ENCODE measurements around the gene CAAP1.

CAAP1 gene

DNA sequence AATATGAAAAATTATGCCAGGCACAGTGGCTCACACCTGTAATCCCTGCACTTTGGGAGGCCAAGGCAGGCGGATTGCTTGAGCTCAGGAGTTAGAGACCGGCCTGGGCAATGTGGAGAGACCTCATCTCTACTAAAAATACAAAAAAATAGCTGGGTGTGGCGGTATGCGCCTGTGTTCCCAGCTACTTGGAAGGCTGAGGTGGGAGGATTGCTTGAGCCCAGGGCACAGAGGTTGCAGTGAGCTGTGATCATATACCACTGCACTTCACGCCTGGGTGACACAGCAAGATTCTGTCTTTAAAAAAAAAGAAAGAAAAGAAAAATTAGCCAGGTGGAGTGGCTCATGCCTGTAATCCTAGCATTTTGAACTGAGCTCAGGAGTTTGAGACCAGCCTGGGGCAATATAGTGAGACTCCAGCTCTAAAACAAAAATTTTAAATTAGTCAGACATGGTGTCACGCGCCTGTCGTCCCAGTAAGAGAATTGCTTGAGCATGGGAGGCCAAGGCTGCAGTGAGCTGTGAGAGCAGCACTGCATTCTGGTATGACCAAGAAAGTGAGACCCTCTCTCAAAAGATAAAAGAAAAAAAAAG is 36.4 kb upstream of the CAAP1 start:
- Mint-ChIP-seq H3K36me3 (ENCODE audit: low read depth) (peaks cover 36% of the 10 kb centered on the region), H3K4me1 (no peaks in the 10 kb centered on the region), H3K27me3 (ENCODE audit: low read depth) (no peaks in the 10 kb centered on the region), H3K27ac (no peak overlapping the region), H3K9me3 (no peaks in the 10 kb centered on the region), H3K4me3 (no peak overlapping the region)
- TF ChIP-seq CTCF (IDR thresholded peaks at IDR 0.05; ENCODE audit: unreplicated experiment in 3 of 3) = no peak

DNA sequence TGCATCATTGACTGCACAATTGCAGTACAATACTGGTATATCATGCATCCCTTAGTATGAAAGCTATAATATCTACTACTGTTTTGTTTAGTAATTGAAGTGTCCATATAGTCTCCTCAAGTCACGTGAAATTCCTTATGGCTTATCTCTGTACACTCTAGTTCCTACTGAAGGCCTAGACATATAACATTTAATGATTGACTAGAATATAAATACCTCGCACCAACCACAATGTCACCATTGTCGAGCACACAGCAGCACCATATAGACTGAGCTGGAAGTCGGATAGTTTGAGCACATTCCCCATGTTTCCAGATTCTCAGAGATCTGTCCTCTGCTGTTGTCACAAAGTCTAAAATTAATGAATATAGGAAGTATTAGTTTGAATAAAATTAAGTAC is 33.0 kb upstream of the CAAP1 start:
- Mint-ChIP-seq H3K36me3 (ENCODE audit: low read depth) (peaks cover 57% of the 10 kb centered on the region), H3K4me3 (no peak overlapping the region), H3K4me1 (no peaks in the 10 kb centered on the region), H3K9me3 (no peaks in the 10 kb centered on the region), H3K27me3 (ENCODE audit: low read depth) (no peaks in the 10 kb centered on the region), H3K27ac (no peak overlapping the region)
- TF ChIP-seq CTCF (IDR thresholded peaks at IDR 0.05; ENCODE audit: unreplicated experiment in 3 of 3) = no peak

GRCh38 chr9:26919698-26920097 is 27.1 kb upstream of the CAAP1 start:
- Mint-ChIP-seq H3K27me3 (ENCODE audit: low read depth) (no peaks in the 10 kb centered on the region), H3K4me1 (no peaks in the 10 kb centered on the region), H3K27ac (no peak overlapping the region), H3K4me3 (no peak overlapping the region), H3K9me3 (no peaks in the 10 kb centered on the region), H3K36me3 (ENCODE audit: low read depth) (peaks cover 81% of the 10 kb centered on the region)
- no peak for TF ChIP-seq CTCF (IDR thresholded peaks at IDR 0.05; ENCODE audit: unreplicated experiment in 3 of 3)

- no peak for TF ChIP-seq CTCF (IDR thresholded peaks at IDR 0.05; ENCODE audit: unreplicated experiment in 3 of 3)
- H3K9me3 Mint-ChIP-seq = no peaks in the 10 kb centered on the region
- H3K27me3 Mint-ChIP-seq (ENCODE audit: low read depth) = no peaks in the 10 kb centered on the region
- no peak overlapping the region for H3K4me3 Mint-ChIP-seq
- H3K27ac Mint-ChIP-seq = no peak overlapping the region
- peaks cover 64% of the 10 kb centered on the region for H3K36me3 Mint-ChIP-seq (ENCODE audit: low read depth)
- no peaks in the 10 kb centered on the region for H3K4me1 Mint-ChIP-seq
Observed at GRCh38 chr9:26913138-26913668, 20.6 kb upstream of the CAAP1 start.

GRCh38 chr9:26904671-26905070 is 12.1 kb upstream of the CAAP1 start:
- H3K27me3 Mint-ChIP-seq (ENCODE audit: low read depth) = no peaks in the 10 kb centered on the region
- no peak overlapping the region for H3K4me3 Mint-ChIP-seq
- H3K4me1 Mint-ChIP-seq = no peaks in the 10 kb centered on the region
- TF ChIP-seq CTCF (IDR thresholded peaks at IDR 0.05; ENCODE audit: unreplicated experiment in 3 of 3) = no peak
- no peaks in the 10 kb centered on the region for H3K9me3 Mint-ChIP-seq
- no peak overlapping the region for H3K27ac Mint-ChIP-seq
- H3K36me3 Mint-ChIP-seq (ENCODE audit: low read depth) = peaks cover 46% of the 10 kb centered on the region

GRCh38 chr9:26904070-26904469 is 11.5 kb upstream of the CAAP1 start:
- H3K4me3 Mint-ChIP-seq = no peak overlapping the region

More at GRCh38 chr9:26904070-26904469, 11.5 kb upstream of the CAAP1 start:
- no peaks in the 10 kb centered on the region for H3K4me1 Mint-ChIP-seq
- no peaks in the 10 kb centered on the region for H3K27me3 Mint-ChIP-seq (ENCODE audit: low read depth)
- no peak overlapping the region for H3K27ac Mint-ChIP-seq
- no peak for TF ChIP-seq CTCF (IDR thresholded peaks at IDR 0.05; ENCODE audit: unreplicated experiment in 3 of 3)
- H3K36me3 Mint-ChIP-seq (ENCODE audit: low read depth) = peaks cover 40% of the 10 kb centered on the region
- H3K9me3 Mint-ChIP-seq = no peaks in the 10 kb centered on the region
